Heart right ventricle (tissue), 16 donors: ENCODE measurements around the gene CCDC106. TPM values are rescaled to one million over a fixed set of nuclear protein-coding genes. Genes with fewer than 3 reads are reported as not detected.
A peak's percentile ranks its signal among the peaks of the same experiment; 100 is the strongest.

ENCODE experiments used
- ATAC-seq, 8 donors: fragments of 200-7000 bp; cut with Tn5 transposase; one replicate each; pipeline ENCODE4 v1.9.1; 2020; ENCODE audit warnings: mild to moderate bottlenecking in 8 of 8, moderate library complexity in 8 of 8, moderate number of reproducible peaks in 1 of 8
- DNase-seq, 2 donors: peaks; one replicate each; pipeline ENCODE4 v3.0.0-alpha.2; 2020
- H3K27ac ChIP-seq, 10 donors: fragments of 200-600 bp; sonication (generic) in 2 of 10; one replicate each; pipeline versions ENCODE4 v1.5.0 to v1.8.0; 2020 to 2022; ENCODE audit warnings: mild to moderate bottlenecking in 3 of 10
- H3K27me3 ChIP-seq, 7 donors: fragments of 200-600 bp; one replicate each; pipeline ENCODE4 v1.8.0; 2021 to 2022; ENCODE audit warnings: mild to moderate bottlenecking in 2 of 7
- H3K36me3 ChIP-seq, 9 donors: fragments of 200-600 bp; sonication (generic) in 1 of 9; one replicate each; pipeline versions ENCODE4 v1.5.0 to v1.8.0; 2020 to 2022; ENCODE audit warnings: mild to moderate bottlenecking in 2 of 9
- H3K4me1 ChIP-seq, 9 donors: fragments of 200-600 bp; sonication (generic) in 1 of 9; one replicate each; pipeline versions ENCODE4 v1.5.0 to v1.8.0; 2020 to 2022; ENCODE audit warnings: mild to moderate bottlenecking in 4 of 9
- H3K4me3 ChIP-seq, 10 donors: fragments of 200-600 bp; sonication (generic) in 2 of 10; one replicate each; pipeline versions ENCODE4 v1.5.0 to v1.8.0; 2020 to 2022; ENCODE audit warnings: mild to moderate bottlenecking in 7 of 10, moderate library complexity in 2 of 10
- H3K9me3 ChIP-seq, 11 donors: fragments of 200-600 bp in 10 of 11; sonication (generic) in 2 of 11; one replicate each; pipeline versions ENCODE4 v1.5.0 to v1.8.0; 2013 to 2022; ENCODE audit warnings: mild to moderate bottlenecking in 2 of 11, control low read depth in 1 of 11, moderate library complexity in 1 of 11
- CTCF ChIP-seq, 9 donors: fragments of 200-600 bp; sonication (generic) in 2 of 9; IDR thresholded peaks; one replicate each; pipeline versions ENCODE4 v1.5.0 to v1.8.0; 2021 to 2022; ENCODE audit warnings: antibody characterized with exemption in 9 of 9, mild to moderate bottlenecking in 5 of 9, moderate library complexity in 1 of 9
- WGBS, 2 donors: extraction: QIAGEN DNeasy Blood & Tissue Kit; methylation state at CpG; one replicate each; pipeline ENCODE4 v1.1.7; 2013; ENCODE audit warnings: inconsistent platforms in 1 of 2; 5-methylcytosine and 5-hydroxymethylcytosine counted together
- intact Hi-C, 10 donors: fragments of 100-400 bp; cut with DNase I; formaldehyde crosslinking; loops; one replicate each; pipeline versions ENCODE4 v1.11.1 to v1.14.2; 2022
- polyA plus RNA-seq, 2 donors: library from polyadenylated mRNA; stranded (reverse); fragments of 200-250 nt; gene quantifications; one replicate each; pipeline ENCODE4 v1.2.3, GENCODE V29; 2013
- total RNA-seq, 10 donors: library from RNA; stranded (reverse); fragmentation: NEBNext Ultra II Directional in 3 of 10; extraction: Animal tissue kit (Norgen Biotek cat#: 25700) in 3 of 10; gene quantifications; one replicate each; pipeline versions ENCODE4 v1.2.1 to v1.2.4, GENCODE V29; 2021 to 2023
- donor health status: Arrhythmogenic right ventricular cardiomyopathy.
- donor health status: ischemic (EF 13 %, LVEDD 7.1; RV severe dilation, severe dysfunction).
- donor health status: healthy with polysubstance abuse.
- donor health status: DM: no; HTN: yes; CAD: no.
- donor health status: DM: no; HTN: no; CAD: no.
- donor health status: ischemic (EF 25% LVEDD 6.9; RV normal size, moderate dysfunction).
- donor health status: ischemic (EF 25% LVEDD 5.7; RV mildly dilated, moderate dysfunction).
- donor health status: healthy.
- donor health status: DM: yes; HTN: yes; CAD: no.
- donor health status: Ischemic cardiomyopathy.
- donor health status: ischemic (EF 35%, LVEDD 5.7; RV mildly dilated, moderate dysfunction).
- donor health status: nonischemic (EF 11% LVEDD 7.7; RV severe dilation, severe dysfunction).
- donor health status: DM: yes; HTN: yes; CAD: no.
- donor health status: PGD.
- donor health status: ischemic (EF 29% LVEDD 5.4; RV normal size, mild dysfunction).
- donor health status: nonischemic (EF 23%, LVEDD 6.1; RV moderate dilation, normal function).

The CCDC106 gene
- total and polyA plus RNA-seq, 12 donors, result 12.1 to 29.6 (median 14.4) TPM

GRCh38 chr19:55641426-55642152 is 6.4 kb upstream of the CCDC106 start:
- ATAC-seq (peak in 6 of 8 donors; percentile 0 to 6 (median 2)), DNase-seq (no peak)
- H3K9me3 ChIP-seq, result no peaks in the 10 kb centered on the region
- H3K36me3 ChIP-seq, result peaks cover 0 to 21% (median 8%) of the 10 kb centered on the region in 9 donors
- intact Hi-C loops, result no loop called here
- WGBS, 2 donors, result 1% methylated on average over 25 of the region's 25 CpGs
- H3K4me3 ChIP-seq, result peak overlapping the region; percentile 74 to 95 (median 84)
- peak overlapping the region; percentile 87 to 95 (median 90) for H3K27ac ChIP-seq
- no peaks in the 10 kb centered on the region for H3K27me3 ChIP-seq
- peaks cover 12 to 79% (median 56%) of the 10 kb centered on the region in 9 donors for H3K4me1 ChIP-seq
- TF ChIP-seq CTCF (IDR thresholded peaks at IDR 0.05), result no peak

GRCh38 chr19:55642153-55643002 is 5.6 kb upstream of the CCDC106 start:
- 2 to 3% methylated on average over 64 to 65 of the region's 65 CpGs for WGBS, 2 donors
- Histone ChIP-seq H3K4me1 (peaks cover 18 to 79% (median 58%) of the 10 kb centered on the region in 9 donors), H3K36me3 (peaks cover 0 to 21% (median 8%) of the 10 kb centered on the region in 9 donors), H3K27me3 (no peaks in the 10 kb centered on the region), H3K9me3 (no peaks in the 10 kb centered on the region), H3K27ac (peak overlapping the region in 9 of 10 donors; percentile 37 to 95 (median 89)), H3K4me3 (peak overlapping the region; percentile 74 to 95 (median 84))
- intact Hi-C loops, result no loop called here
- ATAC-seq (peak in 2 of 8 donors; percentile 0 to 16), DNase-seq (peak; percentile 14 to 35)
- no peak for TF ChIP-seq CTCF (IDR thresholded peaks at IDR 0.05)

- DNase-seq (peak; percentile 73 to 76), ATAC-seq (peak; percentile 23 to 66 (median 48))
- peaks cover 22 to 75% (median 59%) of the 10 kb centered on the region in 9 donors for H3K4me1 ChIP-seq
- H3K27me3 ChIP-seq, result no peaks in the 10 kb centered on the region
- no peak for TF ChIP-seq CTCF (IDR thresholded peaks at IDR 0.05)
- WGBS, 2 donors, result 2 to 3% methylated on average over 53 to 56 of the region's 56 CpGs
- intact Hi-C loops, result no loop called here
- peaks cover 0 to 20% (median 8%) of the 10 kb centered on the region in 9 donors for H3K36me3 ChIP-seq
- peak within 1 kb of the TSS in 9 of 10 donors; percentile 77 to 95 (median 89) for H3K27ac ChIP-seq
- no peaks in the 10 kb centered on the region for H3K9me3 ChIP-seq
- H3K4me3 ChIP-seq, result peak within 1 kb of the TSS; percentile 74 to 95 (median 84)
These were observed 4.8 kb upstream of the CCDC106 start, which contains the start of gene ZNF581 for GRCh38 chr19:55643003-55643886. Gene ZNF581 (plus strand): TSS chr19:55643649. CDS start chr19:55644572, 923 bp downstream.
